Epithelial cell of esophagus (primary cell): ENCODE results near the gene ZNF564.
A peak's percentile ranks its signal among the peaks of the same experiment; 100 is the strongest.
"Not testable (repeated sequence)": the region's sequence is repeated elsewhere in the genome, so short reads cannot be mapped to it uniquely, and the experiment has no call there.

ENCODE experiments used
- DNase-seq: peaks from one replicate; pipeline ENCODE4 v3.0.0; 2010; ENCODE audit warnings: low read depth
- H3K4me3 ChIP-seq: 2 replicates; pipeline ENCODE4 v1.5.1; 2011; ENCODE audit warnings: mild to moderate bottlenecking, low read length, control low read depth
- CTCF ChIP-seq: IDR thresholded peaks from 2 replicates; pipeline ENCODE4 v1.5.1; 2011; ENCODE audit warnings: low read depth, mild to moderate bottlenecking, low read length, control low read depth, inconsistent platforms; ENCODE audit not compliant: insufficient read depth; ENCODE audit errors: missing control alignments

The ZNF564 gene

GRCh38 chr19:12513531-12514061 lies 37.7 kb downstream of the ZNF564 start:
- no peak for DNase-seq
- no peak for TF ChIP-seq CTCF

GRCh38 chr19:12497032-12497431 lies 54.2 kb downstream of the ZNF564 start:
- DNase-seq: no peak
- TF ChIP-seq CTCF: no peak
- no peak overlapping the region for H3K4me3 ChIP-seq

More at GRCh38 chr19:12513531-12514061, 37.7 kb downstream of the ZNF564 start:
- no peak overlapping the region for H3K4me3 ChIP-seq

GRCh38 chr19:12496480-12496879 lies 54.8 kb downstream of the ZNF564 start:
- no peak for TF ChIP-seq CTCF
- no peak for DNase-seq
- no peak overlapping the region for H3K4me3 ChIP-seq

GRCh38 chr19:12495002-12495802 lies 56.1 kb downstream of the ZNF564 start:
- peak; percentile 81 for DNase-seq
- H3K4me3 ChIP-seq: peak overlapping the region; percentile 49

GRCh38 chr19:12494260-12494860 lies 56.9 kb downstream of the ZNF564 start:
- no peak for TF ChIP-seq CTCF
- no peak overlapping the region for H3K4me3 ChIP-seq
- DNase-seq: no peak

More at GRCh38 chr19:12495002-12495802, 56.1 kb downstream of the ZNF564 start:
- TF ChIP-seq CTCF: peak; percentile 26

GRCh38 chr19:12486265-12486783 lies 65.0 kb downstream of the ZNF564 start:
- DNase-seq, H3K4me3 ChIP-seq: not testable (repeated sequence)

- H3K4me3 ChIP-seq: no peak overlapping the region
- DNase-seq: no peak
- TF ChIP-seq CTCF: no peak
Measured at GRCh38 chr19:12485571-12485970, 65.7 kb downstream of the ZNF564 start.
